Suprapubic skin (tissue), 4 donors: ENCODE results near the gene YY1.

ENCODE experiments used
- EP300 ChIP-seq: sonication (generic); formaldehyde crosslinking; IDR thresholded peaks from one replicate; pipeline ENCODE4 v1.6.1; 2017; ENCODE audit warnings: antibody characterized with exemption
- POLR2A ChIP-seq, 2 donors: fragments of 450-650 bp; IDR thresholded peaks; one replicate each; pipeline ENCODE4 v1.6.1; 2017; ENCODE audit warnings: antibody characterized with exemption in 2 of 2, mild to moderate bottlenecking in 2 of 2, moderate library complexity in 2 of 2
- POLR2AphosphoS5 ChIP-seq, 3 donors: sonication (generic); formaldehyde crosslinking; IDR thresholded peaks; one replicate each; pipeline ENCODE4 v1.6.1; 2017; ENCODE audit warnings: antibody characterized with exemption in 3 of 3
- TF ChIP-seq, protein P1 (sequence below), 2 donors: fragments of 200-600 bp in 1 of 2; fragments of 450-650 bp in 1 of 2; sonication (generic) in 1 of 2; IDR thresholded peaks; one replicate each; pipeline ENCODE4 v1.5.1; 2016 to 2019; ENCODE audit warnings: antibody characterized with exemption in 2 of 2, mild to moderate bottlenecking in 1 of 2, moderate library complexity in 1 of 2

DNA sequence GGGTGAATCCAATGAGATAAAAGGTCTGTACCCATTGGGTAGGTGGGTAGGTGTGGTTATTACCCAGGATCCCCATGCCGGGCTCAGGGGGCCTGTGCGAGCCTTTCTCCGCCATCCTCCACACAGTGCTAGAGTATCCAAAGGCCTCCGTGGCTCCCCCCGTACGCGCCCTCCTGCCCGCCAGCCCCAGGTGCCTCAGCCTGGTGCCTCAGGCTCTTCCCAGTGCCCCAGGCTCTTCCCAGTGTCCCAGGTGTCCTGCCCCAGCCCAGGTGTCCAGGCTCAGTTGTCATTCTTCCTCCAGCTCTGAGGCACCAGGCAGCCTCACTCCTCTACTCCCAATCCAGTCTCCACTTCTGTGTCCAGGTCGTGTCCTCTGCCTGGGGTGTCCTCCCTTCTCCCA, 27.6 kb upstream of the YY1 start:
- TF ChIP-seq POLR2A (IDR thresholded peaks at IDR 0.05): no peak
- TF ChIP-seq POLR2AphosphoS5 (IDR thresholded peaks at IDR 0.05): no peak
- TF ChIP-seq, protein P1, sequence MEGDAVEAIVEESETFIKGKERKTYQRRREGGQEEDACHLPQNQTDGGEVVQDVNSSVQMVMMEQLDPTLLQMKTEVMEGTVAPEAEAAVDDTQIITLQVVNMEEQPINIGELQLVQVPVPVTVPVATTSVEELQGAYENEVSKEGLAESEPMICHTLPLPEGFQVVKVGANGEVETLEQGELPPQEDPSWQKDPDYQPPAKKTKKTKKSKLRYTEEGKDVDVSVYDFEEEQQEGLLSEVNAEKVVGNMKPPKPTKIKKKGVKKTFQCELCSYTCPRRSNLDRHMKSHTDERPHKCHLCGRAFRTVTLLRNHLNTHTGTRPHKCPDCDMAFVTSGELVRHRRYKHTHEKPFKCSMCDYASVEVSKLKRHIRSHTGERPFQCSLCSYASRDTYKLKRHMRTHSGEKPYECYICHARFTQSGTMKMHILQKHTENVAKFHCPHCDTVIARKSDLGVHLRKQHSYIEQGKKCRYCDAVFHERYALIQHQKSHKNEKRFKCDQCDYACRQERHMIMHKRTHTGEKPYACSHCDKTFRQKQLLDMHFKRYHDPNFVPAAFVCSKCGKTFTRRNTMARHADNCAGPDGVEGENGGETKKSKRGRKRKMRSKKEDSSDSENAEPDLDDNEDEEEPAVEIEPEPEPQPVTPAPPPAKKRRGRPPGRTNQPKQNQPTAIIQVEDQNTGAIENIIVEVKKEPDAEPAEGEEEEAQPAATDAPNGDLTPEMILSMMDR (IDR thresholded peaks at IDR 0.05): no peak
- TF ChIP-seq EP300: no peak
